Left cardiac atrium (tissue), 2 donors: ENCODE measurements around the gene TFIP11. TPM values are rescaled to one million over a fixed set of nuclear protein-coding genes. Genes with fewer than 3 reads are reported as not detected.

ENCODE experiments used
- microRNA-seq, 2 donors: library from miRNA; unstranded; fragments of <30 nt; microRNA quantifications; one replicate each; pipeline ENCODE4 v1.2.0, GENCODE V29; 2020
- total RNA-seq, 2 donors: library from RNA; stranded (reverse); fragmentation: NEBNext Ultra II Directional; extraction: Animal tissue kit (Norgen Biotek cat#: 25700); gene quantifications; one replicate each; pipeline ENCODE4 v1.2.1, GENCODE V29; 2021
- donor health status: DM: no; HTN: yes; CAD: no; lungs with severe emphysema.
- donor health status: DM: yes; HTN: yes; CAD: no.

TFIP11 gene
- total RNA-seq, 2 donors from 2014 or later = 19.9 to 20.4 TPM

Small RNA genes within 50 kb of the gene (microRNA-seq; reads per million reads assigned to microRNA genes)
- 0.40 to 2.2 reads per million in 2 donors for gene MIR548J

Other genes starting within 250 kb of the TFIP11 start
- under 1 TPM; 0.18 to 0.31 TPM for gene ASPHD2, start 83.2 kb downstream of the TFIP11 start, total RNA-seq
- gene HPS4, start 28.7 kb downstream of the TFIP11 start, total RNA-seq = 10 to 100 TPM; 12.2 to 13.2 TPM
- gene SRRD, start 28.6 kb downstream of the TFIP11 start, total RNA-seq = 10 to 100 TPM; 14.9 to 23.7 TPM
- gene TPST2, start 77.7 kb upstream of the TFIP11 start, total RNA-seq = 10 to 100 TPM; 22.1 to 36.5 TPM
- 1 to 10 TPM in 1 of 2 donors, under 1 TPM in 1; 0.55 to 1.9 TPM for gene CRYBB1, start 105.6 kb upstream of the TFIP11 start, total RNA-seq
- gene CRYBA4, start 109.5 kb upstream of the TFIP11 start, total RNA-seq = not detected
- 1 to 10 TPM; 1.8 to 1.9 TPM for gene MIAT, start 145.1 kb upstream of the TFIP11 start, total RNA-seq